GM10266 (cell line): ENCODE results near the gene UBE2J2.

Source experiments
- DNase-seq: peaks from one replicate; pipeline ENCODE4 v3.0.0; 2012; ENCODE audit errors: extremely low spot score
- TF ChIP-seq, protein P1 (sequence below): IDR thresholded peaks from 2 replicates; pipeline ENCODE4 v1.5.1; 2012; ENCODE audit warnings: mild to moderate bottlenecking, low read depth; ENCODE audit not compliant: control insufficient read depth, insufficient read depth; ENCODE audit errors: missing control alignments

UBE2J2 gene

DNA sequence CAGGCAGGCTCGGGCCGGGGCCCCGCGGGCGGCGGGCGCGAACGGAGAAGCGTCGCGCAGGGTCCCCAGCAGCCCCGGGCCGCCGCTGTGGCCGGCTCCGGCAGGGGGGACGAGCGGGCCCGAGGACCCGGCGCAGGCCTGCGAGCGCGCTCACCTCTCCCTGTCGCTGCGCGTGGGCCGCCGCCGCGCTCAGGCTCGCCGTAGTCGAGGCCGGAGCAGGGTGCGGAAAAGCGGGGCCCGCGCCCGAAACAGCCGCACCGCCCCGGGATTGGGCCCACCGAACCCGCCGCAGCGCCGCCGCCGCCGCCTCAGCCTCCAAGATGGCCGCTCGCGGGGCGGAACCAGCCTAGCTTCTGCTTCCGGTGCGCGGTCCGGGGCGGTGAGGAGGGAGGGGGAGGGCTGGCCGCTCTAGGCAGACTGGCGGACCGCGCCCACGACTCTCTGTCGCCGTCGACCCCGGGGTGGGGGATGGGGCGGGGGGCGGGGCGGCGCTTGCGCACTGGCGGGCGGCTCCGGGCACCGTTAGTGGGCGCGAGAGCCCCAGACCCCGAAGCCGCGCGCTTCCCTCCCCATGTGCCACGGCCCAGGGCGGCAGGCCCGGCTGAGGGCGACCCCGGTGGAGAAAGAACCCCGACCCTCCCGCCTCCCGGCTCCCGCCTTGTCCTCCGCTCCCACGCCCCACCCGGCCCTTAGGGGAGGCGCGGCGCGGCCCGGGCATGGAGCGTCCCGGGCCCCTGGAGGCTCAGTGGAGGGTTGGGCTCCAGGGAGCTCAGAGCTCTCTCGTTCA, at the start of gene UBE2J2:
Gene UBE2J2 (minus strand): TSS at position 343 of the 787 bp plus-strand sequence. CDS start 5,862 bp downstream, outside the sequence.
- TF ChIP-seq, protein P1, sequence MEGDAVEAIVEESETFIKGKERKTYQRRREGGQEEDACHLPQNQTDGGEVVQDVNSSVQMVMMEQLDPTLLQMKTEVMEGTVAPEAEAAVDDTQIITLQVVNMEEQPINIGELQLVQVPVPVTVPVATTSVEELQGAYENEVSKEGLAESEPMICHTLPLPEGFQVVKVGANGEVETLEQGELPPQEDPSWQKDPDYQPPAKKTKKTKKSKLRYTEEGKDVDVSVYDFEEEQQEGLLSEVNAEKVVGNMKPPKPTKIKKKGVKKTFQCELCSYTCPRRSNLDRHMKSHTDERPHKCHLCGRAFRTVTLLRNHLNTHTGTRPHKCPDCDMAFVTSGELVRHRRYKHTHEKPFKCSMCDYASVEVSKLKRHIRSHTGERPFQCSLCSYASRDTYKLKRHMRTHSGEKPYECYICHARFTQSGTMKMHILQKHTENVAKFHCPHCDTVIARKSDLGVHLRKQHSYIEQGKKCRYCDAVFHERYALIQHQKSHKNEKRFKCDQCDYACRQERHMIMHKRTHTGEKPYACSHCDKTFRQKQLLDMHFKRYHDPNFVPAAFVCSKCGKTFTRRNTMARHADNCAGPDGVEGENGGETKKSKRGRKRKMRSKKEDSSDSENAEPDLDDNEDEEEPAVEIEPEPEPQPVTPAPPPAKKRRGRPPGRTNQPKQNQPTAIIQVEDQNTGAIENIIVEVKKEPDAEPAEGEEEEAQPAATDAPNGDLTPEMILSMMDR = no peak
- DNase-seq = peak; percentile 100

DNA sequence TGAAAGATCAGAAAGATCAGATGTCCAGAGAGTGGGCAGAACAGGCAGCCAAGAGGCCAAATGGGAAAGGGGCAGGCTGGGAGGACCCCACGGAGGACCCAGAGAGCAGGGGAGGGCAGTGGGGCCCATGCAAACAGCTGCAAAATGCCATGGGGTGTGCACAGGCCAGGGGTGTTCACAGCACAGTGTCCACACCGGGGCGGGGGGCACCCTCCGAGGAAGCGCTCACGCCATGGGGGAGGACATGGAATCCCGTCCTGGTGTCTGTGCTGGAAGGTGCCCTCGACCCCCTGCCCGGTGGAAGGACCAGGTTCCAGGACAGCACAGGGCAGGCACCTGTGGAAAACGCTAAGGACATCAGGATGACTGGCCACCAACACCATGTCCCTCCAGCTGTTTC, 49.3 kb upstream of the UBE2J2 start:
- TF ChIP-seq, protein P1 = no peak
- DNase-seq = no peak

DNA sequence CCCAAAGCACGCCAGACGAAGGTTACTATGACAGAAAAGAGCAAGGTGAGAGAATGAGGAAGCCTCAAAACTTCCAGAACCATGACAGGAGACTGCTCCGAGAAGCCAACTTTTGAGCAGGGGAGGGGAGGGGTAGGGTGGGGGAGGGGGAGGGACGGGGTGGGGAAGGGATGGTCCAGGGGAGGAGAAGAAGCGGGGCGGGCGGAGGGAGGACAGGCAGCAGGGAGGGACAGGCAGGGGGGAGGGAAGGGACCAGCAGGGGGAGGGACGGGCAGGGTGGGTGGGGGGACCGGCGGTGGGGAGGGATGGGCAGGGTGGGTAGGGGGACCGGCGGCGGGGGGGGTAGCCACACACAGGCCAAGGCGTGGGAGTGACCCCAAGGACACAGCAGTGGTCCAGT, 48.8 kb upstream of the UBE2J2 start:
- TF ChIP-seq, protein P1 = no peak

DNA sequence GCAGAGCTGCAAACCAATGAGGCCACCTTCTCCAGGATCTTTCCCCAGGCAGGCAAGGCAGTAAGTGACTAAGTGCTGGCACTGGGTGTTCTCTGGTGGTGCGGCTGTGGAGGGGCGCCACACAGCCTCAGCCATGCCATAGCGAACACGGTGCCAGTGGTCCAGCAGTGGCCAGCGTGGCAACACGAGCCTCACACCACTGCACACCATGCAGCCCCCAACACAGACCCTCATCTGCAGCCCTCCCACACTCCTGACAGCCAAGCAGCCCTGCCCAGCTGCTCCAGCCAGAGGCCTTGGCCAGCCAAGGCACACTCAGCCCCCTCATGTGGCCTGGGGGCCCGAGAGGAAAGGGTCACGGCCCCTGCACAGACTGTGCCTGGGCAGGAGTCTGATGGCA, 47.8 kb upstream of the UBE2J2 start:
- TF ChIP-seq, protein P1 = no peak
- no peak for DNase-seq

More for the DNA sequence above, 48.8 kb upstream of the UBE2J2 start:
- no peak for DNase-seq

DNA sequence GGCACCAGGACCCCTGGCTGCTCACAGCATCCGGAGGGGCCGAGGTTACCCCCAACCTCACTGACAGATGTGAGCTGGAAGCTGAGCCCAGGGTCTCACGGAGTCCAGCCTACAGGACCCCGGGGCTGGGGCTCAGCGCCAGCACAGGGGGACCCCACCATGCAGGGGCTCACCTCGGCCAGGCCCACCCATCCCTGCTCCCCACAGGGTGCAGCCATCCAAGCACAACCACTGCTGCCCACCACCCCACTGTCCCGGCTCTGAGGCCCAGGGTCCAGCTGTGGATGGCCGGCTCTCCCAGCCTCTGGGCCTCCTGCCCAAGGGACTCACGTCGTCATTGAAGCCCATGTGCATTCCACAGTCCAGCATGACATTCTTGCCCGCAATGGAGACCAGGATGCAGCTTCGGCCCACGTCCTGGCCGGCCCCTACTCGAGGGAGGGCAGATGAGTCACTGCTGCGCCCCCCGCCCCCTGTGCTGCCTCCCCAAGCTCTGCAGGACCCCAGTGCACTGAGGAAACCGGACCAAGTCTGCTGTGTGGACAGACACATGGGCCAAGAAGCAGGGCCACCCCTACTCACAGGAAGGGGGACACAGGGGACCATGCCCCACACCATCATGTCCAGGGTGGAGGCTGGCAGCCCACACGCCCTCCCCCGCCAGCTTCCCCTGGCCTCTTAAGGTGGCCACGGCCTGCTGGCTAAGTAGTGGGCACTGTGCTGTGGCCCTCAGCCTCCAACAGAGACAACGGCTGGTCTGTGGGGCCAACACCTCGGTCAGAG, 47.2 kb upstream of the UBE2J2 start:
- TF ChIP-seq, protein P1 = no peak
- no peak for DNase-seq

GRCh38 chr1:1319646-1319941, 45.9 kb upstream of the UBE2J2 start:
- TF ChIP-seq, protein P1 = no peak
- no peak for DNase-seq
